ENCODE results near the gene KRT77.
A peak's percentile ranks its signal among the peaks of the same experiment; 100 is the strongest.

KRT77 gene

GRCh38 chr12:52708010-52708409 lies 4.7 kb upstream of the KRT77 start:
- DNase-seq: no peak
- Mint-ChIP-seq H3K27ac (peak overlapping the region in 1 of 2 donors; percentile 19), H3K27me3 (peaks cover under 1% of the 10 kb centered on the region), H3K9me3 (no peaks in the 10 kb centered on the region), H3K4me3 (no peak overlapping the region), H3K4me1 (peaks cover 13% of the 10 kb centered on the region)
- ATAC-seq: no peak

- H3K9me3 Mint-ChIP-seq: no peaks in the 10 kb centered on the region
- DNase-seq: no peak
- no peak for ATAC-seq
- no peak overlapping the region for H3K27ac Mint-ChIP-seq
- no peak overlapping the region for H3K4me3 Mint-ChIP-seq
- H3K4me1 Mint-ChIP-seq: peaks cover 13% of the 10 kb centered on the region
- no peaks in the 10 kb centered on the region for H3K27me3 Mint-ChIP-seq
Observed at GRCh38 chr12:52704464-52704863, 1.1 kb upstream of the KRT77 start.

GRCh38 chr12:52703878-52704277 lies 554 bp upstream of the KRT77 start:
- Mint-ChIP-seq H3K9me3 (no peaks in the 10 kb centered on the region), H3K27me3 (no peaks in the 10 kb centered on the region), H3K4me1 (peaks cover 13% of the 10 kb centered on the region), H3K4me3 (no peak overlapping the region), H3K27ac (peak overlapping the region in 1 of 2 donors; percentile 42)
- DNase-seq (no peak), ATAC-seq (no peak)

- no peak overlapping the region for H3K27ac Mint-ChIP-seq
- no peaks in the 10 kb centered on the region for H3K27me3 Mint-ChIP-seq
- no peak for ATAC-seq
- no peaks in the 10 kb centered on the region for H3K9me3 Mint-ChIP-seq
- no peak for DNase-seq
- H3K4me1 Mint-ChIP-seq: peaks cover 1% of the 10 kb centered on the region
- H3K4me3 Mint-ChIP-seq: no peak overlapping the region
Observed at GRCh38 chr12:52702338-52702737, 986 bp downstream of the KRT77 start.

- Mint-ChIP-seq H3K4me3 (no peak overlapping the region), H3K27me3 (no peaks in the 10 kb centered on the region), H3K27ac (no peak overlapping the region), H3K9me3 (no peaks in the 10 kb centered on the region), H3K4me1 (no peaks in the 10 kb centered on the region)
- no peak for DNase-seq
- no peak for ATAC-seq
Observed at GRCh38 chr12:52701281-52701680, 2.0 kb downstream of the KRT77 start.

- ATAC-seq (no peak), DNase-seq (no peak)
- Mint-ChIP-seq H3K4me3 (no peak overlapping the region), H3K4me1 (no peaks in the 10 kb centered on the region), H3K27ac (peak overlapping the region in 1 of 2 donors; percentile 68), H3K9me3 (no peaks in the 10 kb centered on the region), H3K27me3 (no peaks in the 10 kb centered on the region)
Observed at GRCh38 chr12:52699960-52700359, 3.4 kb downstream of the KRT77 start.

GRCh38 chr12:52699373-52699772 lies 4.0 kb downstream of the KRT77 start:
- ATAC-seq (no peak), DNase-seq (no peak)
- no peaks in the 10 kb centered on the region for H3K9me3 Mint-ChIP-seq
- no peak overlapping the region for H3K27ac Mint-ChIP-seq
- no peaks in the 10 kb centered on the region for H3K4me1 Mint-ChIP-seq
- no peak overlapping the region for H3K4me3 Mint-ChIP-seq
- no peaks in the 10 kb centered on the region for H3K27me3 Mint-ChIP-seq

- no peak for ATAC-seq
- Mint-ChIP-seq H3K27me3 (no peaks in the 10 kb centered on the region), H3K9me3 (no peaks in the 10 kb centered on the region), H3K4me3 (no peak overlapping the region), H3K4me1 (no peaks in the 10 kb centered on the region), H3K27ac (no peak overlapping the region)
- DNase-seq: no peak
Observed at GRCh38 chr12:52698651-52699340, 4.5 kb downstream of the KRT77 start.

- Mint-ChIP-seq H3K9me3 (no peaks in the 10 kb centered on the region), H3K4me1 (peaks cover 5% of the 10 kb centered on the region), H3K27ac (no peak overlapping the region), H3K4me3 (no peak overlapping the region), H3K27me3 (peaks cover 6% of the 10 kb centered on the region)
- no peak for DNase-seq
- no peak for ATAC-seq
Observed at GRCh38 chr12:52697058-52697582, 6.2 kb downstream of the KRT77 start.

- DNase-seq (no peak), ATAC-seq (no peak)
- Mint-ChIP-seq H3K27me3 (peaks cover 6% of the 10 kb centered on the region), H3K4me3 (no peak overlapping the region), H3K4me1 (peaks cover 10% of the 10 kb centered on the region), H3K9me3 (no peaks in the 10 kb centered on the region), H3K27ac (no peak overlapping the region)
Observed at GRCh38 chr12:52696588-52696987, 6.7 kb downstream of the KRT77 start.

- Mint-ChIP-seq H3K9me3 (no peaks in the 10 kb centered on the region), H3K4me1 (peaks cover 22% of the 10 kb centered on the region), H3K4me3 (no peak overlapping the region), H3K27ac (no peak overlapping the region), H3K27me3 (peaks cover 6% of the 10 kb centered on the region)
- DNase-seq (no peak), ATAC-seq (no peak)
Observed at GRCh38 chr12:52695039-52695438, 8.3 kb downstream of the KRT77 start.

- H3K9me3 Mint-ChIP-seq: no peaks in the 10 kb centered on the region
- peaks cover 6% of the 10 kb centered on the region for H3K27me3 Mint-ChIP-seq
- ATAC-seq (no peak), DNase-seq (no peak)
- H3K4me1 Mint-ChIP-seq: peaks cover 22% of the 10 kb centered on the region
- H3K27ac Mint-ChIP-seq: no peak overlapping the region
- no peak overlapping the region for H3K4me3 Mint-ChIP-seq
Observed at GRCh38 chr12:52694151-52694550, 9.2 kb downstream of the KRT77 start.

- H3K4me3 Mint-ChIP-seq: no peak overlapping the region
- H3K9me3 Mint-ChIP-seq: no peaks in the 10 kb centered on the region
- no peak overlapping the region for H3K27ac Mint-ChIP-seq
- no peak for DNase-seq
- peaks cover 6% of the 10 kb centered on the region for H3K27me3 Mint-ChIP-seq
- ATAC-seq: no peak
- peaks cover 22% of the 10 kb centered on the region for H3K4me1 Mint-ChIP-seq
Observed at GRCh38 chr12:52693261-52693660, 10.1 kb downstream of the KRT77 start.

GRCh38 chr12:52692254-52692653 lies 11.1 kb downstream of the KRT77 start:
- peaks cover 22% of the 10 kb centered on the region for H3K4me1 Mint-ChIP-seq
- no peak overlapping the region for H3K4me3 Mint-ChIP-seq
- DNase-seq: no peak
- peaks cover 6% of the 10 kb centered on the region for H3K27me3 Mint-ChIP-seq
- H3K27ac Mint-ChIP-seq: no peak overlapping the region
- ATAC-seq: no peak
- no peaks in the 10 kb centered on the region for H3K9me3 Mint-ChIP-seq

- Mint-ChIP-seq H3K9me3 (no peaks in the 10 kb centered on the region), H3K4me3 (peak overlapping the region in 1 of 2 donors; percentile 85), H3K27ac (no peak overlapping the region), H3K4me1 (peaks cover 22% of the 10 kb centered on the region), H3K27me3 (peaks cover 6% of the 10 kb centered on the region)
- no peak for DNase-seq
- ATAC-seq: no peak
Observed at GRCh38 chr12:52691841-52692150, 11.5 kb downstream of the KRT77 start.

- H3K27ac Mint-ChIP-seq: peak overlapping the region; percentile 67 to 87
- peak overlapping the region; percentile 75 to 85 for H3K4me3 Mint-ChIP-seq
- H3K27me3 Mint-ChIP-seq: peaks cover 6% of the 10 kb centered on the region
- H3K9me3 Mint-ChIP-seq: no peaks in the 10 kb centered on the region
- ATAC-seq (peak; percentile 74), DNase-seq (peak; percentile 32 to 40)
- peaks cover 22% of the 10 kb centered on the region for H3K4me1 Mint-ChIP-seq
Observed at GRCh38 chr12:52691076-52691840, 12.1 kb downstream of the KRT77 start.
